Fibroblast of lung (primary cell): ENCODE results near the gene KCNMA1. TPM values are rescaled to one million over a fixed set of nuclear protein-coding genes. Genes with fewer than 3 reads are reported as not detected.
A peak's percentile ranks its signal among the peaks of the same experiment; 100 is the strongest.

Experiments used
- DNase-seq, 2 donors: peaks; one replicate each; pipeline versions ENCODE4 v3.0.0 to v3.0.0-alpha.2; 2010; ENCODE audit warnings: low read depth in 2 of 2
- H2AFZ ChIP-seq: 2 replicates; pipeline ENCODE4 v1.5.1; 2012; ENCODE audit warnings: low read length, control low read depth, inconsistent platforms
- H3K27ac ChIP-seq: 2 replicates; pipeline ENCODE4 v1.5.1; 2011; ENCODE audit warnings: low read length, control low read depth; ENCODE audit not compliant: insufficient read depth
- H3K27me3 ChIP-seq: 2 replicates; pipeline ENCODE4 v1.5.1; 2011; ENCODE audit warnings: mild to moderate bottlenecking, low read length; ENCODE audit not compliant: control insufficient read depth, insufficient read depth
- H3K36me3 ChIP-seq: 2 replicates; pipeline ENCODE4 v1.5.1; 2011; ENCODE audit warnings: low read length; ENCODE audit not compliant: control insufficient read depth, insufficient read depth
- H3K4me1 ChIP-seq: 2 replicates; pipeline ENCODE4 v1.5.1; 2011; ENCODE audit warnings: low read length; ENCODE audit not compliant: control insufficient read depth, insufficient read depth; ENCODE audit errors: extremely low read depth
- H3K4me2 ChIP-seq: 2 replicates; pipeline ENCODE4 v1.5.1; 2011; ENCODE audit warnings: low read length, control low read depth; ENCODE audit not compliant: insufficient read depth; ENCODE audit errors: extremely low read depth
- H3K4me3 ChIP-seq, 4 experiments: fragments of 200-600 bp in 1 of 4; sonication (generic) in 1 of 4; replicated peaks in 1 of 4; 2 replicates each; pipeline ENCODE4 v1.5.1; 2011 to 2016; ENCODE audit warnings: low read length in 4 of 4, low read depth in 3 of 4, mild to moderate bottlenecking in 3 of 4, control low read depth in 2 of 4, inconsistent platforms in 1 of 4, mixed read lengths in 1 of 4; ENCODE audit not compliant: insufficient read depth in 1 of 4; ENCODE audit errors: control extremely low read depth in 1 of 4
- H3K79me2 ChIP-seq: 2 replicates; pipeline ENCODE4 v1.5.1; 2012; ENCODE audit warnings: mild to moderate bottlenecking, low read length, inconsistent platforms; ENCODE audit not compliant: control insufficient read depth, insufficient read depth
- H3K9ac ChIP-seq: 2 replicates; pipeline ENCODE4 v1.5.1; 2011; ENCODE audit warnings: mild to moderate bottlenecking, low read length, control low read depth; ENCODE audit not compliant: insufficient read depth
- H3K9me3 ChIP-seq: 2 replicates; pipeline ENCODE4 v1.5.1; 2012; ENCODE audit warnings: low read depth, low read length; ENCODE audit not compliant: control insufficient read depth, insufficient read depth
- H4K20me1 ChIP-seq: 2 replicates; pipeline ENCODE4 v1.5.1; 2011; ENCODE audit warnings: low read length; ENCODE audit not compliant: control insufficient read depth, insufficient read depth; ENCODE audit errors: extremely low read depth
- EZH2 ChIP-seq: IDR thresholded peaks from 2 replicates; pipeline ENCODE4 v1.5.1; 2012; ENCODE audit warnings: low read length, control low read depth, mild to moderate bottlenecking; ENCODE audit errors: missing control alignments
- polyA plus RNA-seq, 2 donors: library from polyadenylated mRNA; depleted of rRNA in 1 of 2; stranded (reverse) in 1 of 2; unstranded in 1 of 2; fragments of >200 nt; gene quantifications; 2 replicates each; pipeline ENCODE4 v1.2.1, GENCODE V29; 2011 to 2012; ENCODE audit warnings: missing spikeins in 1 of 2
- total RNA-seq: library from RNA; depleted of rRNA; stranded (reverse); fragments of >200 nt; gene quantifications from 2 replicates; pipeline ENCODE4 v1.2.1, GENCODE V29; 2014
- TF ChIP-seq, protein P1 (sequence below), 2 donors: IDR thresholded peaks in 1 of 2; conservative IDR thresholded peaks in 1 of 2; 1 replicate in 1 of 2; 2 replicates in 1 of 2; pipeline ENCODE4 v1.5.1; 2011 to 2012; ENCODE audit warnings: low read length in 2 of 2, control low read depth in 1 of 2, inconsistent platforms in 1 of 2, low read depth in 1 of 2, mild to moderate bottlenecking in 1 of 2

The KCNMA1 gene
- total and polyA plus RNA-seq, 2 donors (not counting 1 experiment from before 2014, with no cell fraction given) = 31.0 to 138 TPM

DNA sequence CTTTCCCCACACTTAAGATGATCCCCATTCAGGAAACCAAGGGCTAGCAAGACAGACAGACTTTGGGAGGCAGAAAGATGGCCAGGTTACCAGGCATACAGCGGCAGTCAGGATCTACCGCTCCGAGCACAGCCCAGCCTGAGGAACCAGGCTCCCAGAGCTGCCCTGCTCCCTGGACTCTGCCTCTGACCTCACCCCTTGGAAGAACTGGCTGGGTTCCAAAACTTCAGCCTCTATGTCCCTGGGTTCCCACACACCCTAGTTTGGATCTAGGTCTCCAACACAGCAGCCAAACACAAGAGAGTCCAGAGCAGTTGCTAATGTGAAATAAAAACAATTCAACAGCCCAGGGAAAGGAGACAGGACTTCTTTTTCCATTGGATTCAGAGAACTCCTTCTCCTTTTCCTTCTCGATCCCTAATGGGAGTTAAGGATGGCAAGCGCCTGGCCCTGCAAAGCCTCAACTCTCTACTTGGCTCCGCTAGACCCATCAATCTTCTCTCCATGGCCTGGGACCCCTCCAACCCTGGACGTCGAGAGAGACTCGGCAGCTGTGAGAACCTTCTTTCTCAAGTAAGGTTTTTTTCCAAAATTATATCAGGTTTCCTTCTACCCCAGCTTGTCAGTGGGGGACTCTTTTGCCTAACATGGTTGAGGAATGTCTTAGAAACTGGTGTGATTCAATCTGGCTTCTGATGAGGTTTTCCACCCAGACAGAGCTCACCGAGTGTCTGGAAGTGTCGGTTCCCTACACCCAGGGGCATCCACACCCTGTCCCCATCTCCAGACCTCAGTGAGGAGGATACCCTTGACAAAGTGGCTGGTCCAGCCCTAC lies 219.6 kb downstream of the KCNMA1 start:
- H3K27ac ChIP-seq = no peak overlapping the region
- peak in 1 of 2 donors; percentile 55 for DNase-seq

DNA sequence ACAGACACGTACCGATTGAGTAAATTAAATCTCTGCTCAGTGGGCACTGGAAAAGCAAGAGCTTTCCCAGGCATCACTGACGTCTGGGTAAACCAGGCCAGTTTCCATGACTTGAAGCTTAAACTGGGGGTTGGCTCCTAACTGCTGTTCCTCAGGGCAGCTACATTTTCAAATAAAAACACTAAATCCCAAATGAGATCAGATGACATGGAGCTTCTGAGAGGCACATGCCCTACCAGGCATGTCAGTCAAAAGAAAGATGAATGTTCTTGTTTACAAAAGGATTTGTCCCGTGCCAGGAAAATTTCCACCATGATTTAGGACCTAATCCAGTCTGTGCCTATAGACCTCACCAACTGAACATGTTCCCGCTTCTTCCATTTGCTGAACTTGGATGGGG lies 220.2 kb downstream of the KCNMA1 start:
- H2AFZ ChIP-seq = no peak overlapping the region
- H3K36me3 ChIP-seq = no peaks in the 10 kb centered on the region
- TF ChIP-seq EZH2 = no peak
- TF ChIP-seq, protein P1, sequence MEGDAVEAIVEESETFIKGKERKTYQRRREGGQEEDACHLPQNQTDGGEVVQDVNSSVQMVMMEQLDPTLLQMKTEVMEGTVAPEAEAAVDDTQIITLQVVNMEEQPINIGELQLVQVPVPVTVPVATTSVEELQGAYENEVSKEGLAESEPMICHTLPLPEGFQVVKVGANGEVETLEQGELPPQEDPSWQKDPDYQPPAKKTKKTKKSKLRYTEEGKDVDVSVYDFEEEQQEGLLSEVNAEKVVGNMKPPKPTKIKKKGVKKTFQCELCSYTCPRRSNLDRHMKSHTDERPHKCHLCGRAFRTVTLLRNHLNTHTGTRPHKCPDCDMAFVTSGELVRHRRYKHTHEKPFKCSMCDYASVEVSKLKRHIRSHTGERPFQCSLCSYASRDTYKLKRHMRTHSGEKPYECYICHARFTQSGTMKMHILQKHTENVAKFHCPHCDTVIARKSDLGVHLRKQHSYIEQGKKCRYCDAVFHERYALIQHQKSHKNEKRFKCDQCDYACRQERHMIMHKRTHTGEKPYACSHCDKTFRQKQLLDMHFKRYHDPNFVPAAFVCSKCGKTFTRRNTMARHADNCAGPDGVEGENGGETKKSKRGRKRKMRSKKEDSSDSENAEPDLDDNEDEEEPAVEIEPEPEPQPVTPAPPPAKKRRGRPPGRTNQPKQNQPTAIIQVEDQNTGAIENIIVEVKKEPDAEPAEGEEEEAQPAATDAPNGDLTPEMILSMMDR (conservative IDR thresholded peaks at IDR 0.05 in 1 of 2, IDR thresholded peaks at IDR 0.05 in 1 of 2; ENCODE audit: low read depth in 1 of 2, low read length in 2 of 2) = no peak
- no peaks in the 10 kb centered on the region for H3K79me2 ChIP-seq
- no peaks in the 10 kb centered on the region for H4K20me1 ChIP-seq
- H3K4me2 ChIP-seq = no peak overlapping the region
- no peaks in the 10 kb centered on the region for H3K27me3 ChIP-seq
- no peak overlapping the region for H3K4me3 ChIP-seq
- H3K9ac ChIP-seq = no peak overlapping the region
- H3K9me3 ChIP-seq = no peaks in the 10 kb centered on the region
- peak overlapping the region; percentile 75 for H3K27ac ChIP-seq
- peaks cover 27% of the 10 kb centered on the region for H3K4me1 ChIP-seq
- DNase-seq = no peak

More for the DNA sequence above, 219.6 kb downstream of the KCNMA1 start:
- Histone ChIP-seq H3K27me3 (no peaks in the 10 kb centered on the region), H3K4me2 (no peak overlapping the region), H2AFZ (no peak overlapping the region), H3K9me3 (no peaks in the 10 kb centered on the region), H3K9ac (no peak overlapping the region), H3K36me3 (no peaks in the 10 kb centered on the region), H3K79me2 (no peaks in the 10 kb centered on the region), H4K20me1 (no peaks in the 10 kb centered on the region), H3K4me1 (peaks cover 27% of the 10 kb centered on the region), H3K4me3 (no peak overlapping the region)
- TF ChIP-seq EZH2 = no peak
- TF ChIP-seq, protein P1 (conservative IDR thresholded peaks at IDR 0.05 in 1 of 2, IDR thresholded peaks at IDR 0.05 in 1 of 2; ENCODE audit: low read depth in 1 of 2, low read length in 2 of 2) = no peak

DNA sequence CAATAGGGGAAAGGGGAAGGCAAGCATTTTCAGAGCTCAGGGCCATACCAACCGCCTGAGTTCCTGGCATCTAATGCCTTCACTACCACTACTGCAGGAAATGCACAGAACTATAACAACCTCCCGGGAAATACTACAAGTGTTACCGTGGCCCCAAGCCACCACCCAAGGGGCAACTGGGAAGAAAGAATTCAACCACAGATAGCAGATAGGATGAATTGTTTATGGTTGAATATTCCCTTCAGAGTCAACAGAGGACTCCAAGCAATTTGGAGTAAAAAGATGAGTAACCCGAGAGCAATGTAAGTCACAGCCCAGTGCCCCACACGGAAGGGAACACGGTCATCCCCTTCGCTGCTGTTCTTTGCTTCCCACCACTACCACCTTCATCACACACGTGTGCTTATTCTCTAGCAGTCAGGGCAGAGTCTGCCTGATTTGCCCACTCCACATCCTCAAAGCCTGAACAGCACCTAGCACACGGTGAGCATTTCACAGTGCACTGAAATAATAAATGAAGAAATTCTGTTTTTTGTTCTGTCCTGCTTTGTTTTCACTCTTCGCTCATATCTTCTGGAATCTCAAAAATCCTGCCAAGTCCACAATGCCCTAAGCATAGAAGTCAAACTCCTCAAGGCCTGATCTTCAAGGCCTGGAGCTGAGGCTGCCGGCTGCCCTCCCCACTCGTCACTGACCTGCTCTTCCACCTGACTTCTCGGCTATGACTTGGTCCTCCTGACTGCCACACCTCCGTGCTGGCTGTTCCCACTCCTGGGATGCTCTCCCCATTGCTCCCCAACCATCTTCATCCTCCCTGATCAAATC lies 221.1 kb downstream of the KCNMA1 start:
- Histone ChIP-seq H3K27me3 (no peaks in the 10 kb centered on the region), H3K79me2 (no peaks in the 10 kb centered on the region), H2AFZ (peak overlapping the region; percentile 51), H3K9ac (no peak overlapping the region), H3K27ac (peak overlapping the region; percentile 75), H3K4me3 (no peak overlapping the region), H4K20me1 (no peaks in the 10 kb centered on the region), H3K4me2 (peak overlapping the region; percentile 68), H3K4me1 (peaks cover 27% of the 10 kb centered on the region), H3K36me3 (no peaks in the 10 kb centered on the region), H3K9me3 (no peaks in the 10 kb centered on the region)
- no peak for TF ChIP-seq EZH2
- TF ChIP-seq, protein P1 (conservative IDR thresholded peaks at IDR 0.05 in 1 of 2, IDR thresholded peaks at IDR 0.05 in 1 of 2; ENCODE audit: low read depth in 1 of 2, low read length in 2 of 2) = no peak
- peak; percentile 74 to 95 for DNase-seq
